Measurements from ENCODE around the gene AP1M1. TPM values are rescaled to one million over a fixed set of nuclear protein-coding genes. Genes with fewer than 3 reads are reported as not detected.
"Not testable (repeated sequence)": the region's sequence is repeated elsewhere in the genome, so short reads cannot be mapped to it uniquely, and the experiment has no call there.

AP1M1 gene
- total RNA-seq, 4 donors from 2014 or later: 52.0 to 83.0 (median 56.3) TPM

DNA sequence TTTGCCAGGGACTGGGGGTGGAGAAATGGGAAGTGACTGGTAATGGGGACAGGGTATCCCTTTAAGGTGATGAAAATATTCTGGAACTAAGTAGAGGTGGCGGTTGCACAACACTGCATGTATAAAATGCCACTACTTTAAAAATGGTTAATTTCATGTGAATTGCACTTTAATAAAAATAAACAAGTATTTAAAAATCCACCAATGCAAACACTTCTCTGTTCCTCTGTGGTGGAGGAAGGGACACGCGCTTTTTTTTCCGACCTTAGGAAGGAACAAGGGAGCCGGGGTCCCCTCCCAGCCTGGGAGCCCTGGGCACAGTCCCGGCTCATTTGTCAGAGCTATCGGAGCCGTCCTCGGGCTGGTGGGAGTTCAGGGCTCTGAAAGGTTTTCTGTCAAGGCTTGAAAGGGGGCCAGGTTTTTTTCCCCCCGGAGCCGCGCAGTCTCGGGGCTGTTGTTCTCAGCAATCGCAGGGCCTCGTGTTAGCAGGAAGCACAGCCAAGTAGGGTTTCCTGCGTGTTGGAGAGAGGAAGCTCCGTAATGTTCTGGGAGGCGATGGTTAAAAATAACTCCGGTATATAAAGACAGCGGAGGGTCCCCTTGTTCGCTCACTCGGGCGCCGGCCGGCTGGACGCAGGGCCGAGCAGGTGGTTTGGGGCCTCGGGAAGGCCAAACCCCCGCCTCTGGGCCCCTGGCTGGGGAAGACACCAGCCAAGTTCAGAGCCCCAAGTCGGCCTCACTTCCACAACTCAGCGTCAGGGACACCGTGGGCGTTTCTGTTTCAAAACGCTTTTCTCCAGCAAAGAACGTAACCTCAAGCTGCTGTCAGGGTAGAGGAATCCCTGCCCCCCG, 85.7 kb downstream of the AP1M1 start:
- no peaks in the 10 kb centered on the region for H3K9me3 ChIP-seq
- no peaks in the 10 kb centered on the region for H3K27me3 ChIP-seq
- no peaks in the 10 kb centered on the region for H3K36me3 ChIP-seq
- H3K4me1 ChIP-seq: peaks cover 19 to 42% of the 10 kb centered on the region in 2 donors
- peak overlapping the region; percentile 72 to 88 (median 78) for H3K27ac ChIP-seq
- 21 to 47% methylated on average over 12 to 31 of the region's 36 CpGs for WGBS, 2 donors
- intact Hi-C loops (cut with DNase I): no loop called here
- TF ChIP-seq, protein P1, sequence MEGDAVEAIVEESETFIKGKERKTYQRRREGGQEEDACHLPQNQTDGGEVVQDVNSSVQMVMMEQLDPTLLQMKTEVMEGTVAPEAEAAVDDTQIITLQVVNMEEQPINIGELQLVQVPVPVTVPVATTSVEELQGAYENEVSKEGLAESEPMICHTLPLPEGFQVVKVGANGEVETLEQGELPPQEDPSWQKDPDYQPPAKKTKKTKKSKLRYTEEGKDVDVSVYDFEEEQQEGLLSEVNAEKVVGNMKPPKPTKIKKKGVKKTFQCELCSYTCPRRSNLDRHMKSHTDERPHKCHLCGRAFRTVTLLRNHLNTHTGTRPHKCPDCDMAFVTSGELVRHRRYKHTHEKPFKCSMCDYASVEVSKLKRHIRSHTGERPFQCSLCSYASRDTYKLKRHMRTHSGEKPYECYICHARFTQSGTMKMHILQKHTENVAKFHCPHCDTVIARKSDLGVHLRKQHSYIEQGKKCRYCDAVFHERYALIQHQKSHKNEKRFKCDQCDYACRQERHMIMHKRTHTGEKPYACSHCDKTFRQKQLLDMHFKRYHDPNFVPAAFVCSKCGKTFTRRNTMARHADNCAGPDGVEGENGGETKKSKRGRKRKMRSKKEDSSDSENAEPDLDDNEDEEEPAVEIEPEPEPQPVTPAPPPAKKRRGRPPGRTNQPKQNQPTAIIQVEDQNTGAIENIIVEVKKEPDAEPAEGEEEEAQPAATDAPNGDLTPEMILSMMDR (IDR thresholded peaks at IDR 0.05): no peak
- TF ChIP-seq POLR2A (IDR thresholded peaks at IDR 0.05): peak; percentile 19 to 28
- peak; percentile 39 to 43 for DNase-seq
- H3K4me3 ChIP-seq (replicated peaks in 1 of 3): no peak overlapping the region

DNA sequence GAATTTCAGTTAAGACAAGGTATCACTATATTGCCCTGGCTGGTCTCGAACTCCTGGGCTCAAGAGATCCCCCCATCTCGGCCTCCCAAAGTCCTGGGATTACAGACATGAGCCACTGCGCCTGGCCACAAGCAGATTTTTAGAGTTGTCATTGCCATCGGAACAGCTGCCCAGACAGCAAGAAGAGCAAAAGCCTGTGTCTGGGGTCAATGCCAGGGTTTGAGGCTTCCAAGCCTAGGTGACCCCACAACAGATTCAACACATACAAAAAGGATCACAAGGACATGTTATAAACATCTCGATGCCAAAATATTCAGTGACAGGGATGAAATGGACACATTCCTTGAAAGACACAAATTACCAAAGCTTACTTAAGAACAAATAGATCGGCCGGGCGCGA, 86.8 kb downstream of the AP1M1 start:
- no peak for TF ChIP-seq POLR2A (IDR thresholded peaks at IDR 0.05)
- TF ChIP-seq, protein P1 (IDR thresholded peaks at IDR 0.05): no peak
- 90 to 98% methylated on average over 9 of the region's 9 CpGs for WGBS, 2 donors
- H3K4me3 ChIP-seq (replicated peaks in 1 of 3): no peak overlapping the region
- peaks cover 17 to 33% of the 10 kb centered on the region in 2 donors for H3K4me1 ChIP-seq
- no peaks in the 10 kb centered on the region for H3K9me3 ChIP-seq
- no peaks in the 10 kb centered on the region for H3K36me3 ChIP-seq
- peak overlapping the region; percentile 72 to 88 (median 78) for H3K27ac ChIP-seq
- H3K27me3 ChIP-seq: no peaks in the 10 kb centered on the region
- intact Hi-C loops (cut with DNase I): no loop called here
- DNase-seq: no peak

DNA sequence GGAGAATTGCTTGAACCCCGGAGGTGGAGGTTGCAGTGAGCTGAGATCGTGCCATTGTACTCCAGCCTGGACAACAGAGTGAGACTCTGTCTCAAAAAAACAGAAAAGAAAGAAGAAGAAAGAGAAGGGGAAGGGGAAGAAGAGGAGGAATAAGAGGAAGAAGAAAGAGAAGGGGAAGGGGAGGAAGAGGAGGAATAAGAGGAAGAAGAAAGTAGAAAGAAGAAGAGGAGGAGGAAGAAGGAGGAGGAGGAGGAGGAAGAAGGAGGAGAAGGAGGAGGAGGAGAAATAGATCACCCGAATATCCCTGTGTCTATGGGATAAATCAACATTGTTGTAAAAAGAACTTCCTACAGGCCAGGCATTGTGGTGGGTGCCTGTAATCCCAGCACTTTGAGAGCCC, 87.4 kb downstream of the AP1M1 start:
- H3K4me3 ChIP-seq (replicated peaks in 1 of 3); H3K27me3 ChIP-seq; DNase-seq; H3K9me3 ChIP-seq; intact Hi-C loops (cut with DNase I); H3K36me3 ChIP-seq: not testable (repeated sequence)
- Histone ChIP-seq H3K4me1 (peaks cover 15 to 29% of the 10 kb centered on the region in 2 donors), H3K27ac (peak overlapping the region; percentile 52 to 88 (median 68))
- WGBS, 2 donors: 75 to 80% methylated on average over 3 of the region's 3 CpGs

DNA sequence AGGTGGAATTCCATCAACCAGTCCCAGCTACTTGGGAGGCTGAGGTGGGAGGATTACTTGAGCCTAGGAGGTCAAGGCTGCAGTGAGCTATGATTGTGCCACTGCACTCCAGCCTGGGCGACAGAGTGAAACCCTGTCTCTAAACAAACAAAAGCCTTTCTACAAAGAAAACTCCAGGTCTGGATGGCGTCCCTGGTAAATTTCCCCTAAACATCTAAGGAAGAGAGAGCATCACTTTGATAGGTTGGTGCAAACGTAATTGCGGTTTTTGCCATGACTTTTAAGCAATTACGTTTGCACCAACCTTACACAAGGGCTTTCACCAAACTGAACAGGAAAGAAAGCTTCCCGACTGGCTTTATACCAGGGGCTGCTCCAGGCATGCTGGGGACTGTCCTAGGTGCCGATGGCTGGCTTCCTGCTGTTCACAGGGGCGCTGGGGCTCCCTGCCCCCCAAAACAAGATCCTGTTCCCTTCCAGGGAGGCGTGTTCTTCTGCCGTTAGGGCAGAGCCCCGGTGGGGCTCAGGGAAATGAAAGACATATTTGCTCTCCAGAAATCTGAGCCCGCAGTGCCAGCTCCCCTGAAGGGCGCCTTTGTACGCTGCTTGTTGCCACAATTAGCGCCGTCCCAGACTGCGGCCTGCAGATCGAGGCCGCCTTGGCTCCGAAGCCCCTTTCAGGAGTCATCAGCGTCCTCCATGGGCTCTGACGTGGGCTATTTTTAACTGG, 88.2 kb downstream of the AP1M1 start:
- WGBS, 2 donors: 13 to 14% methylated on average over 11 to 20 of the region's 22 CpGs
- no peak for DNase-seq
- peaks cover 15 to 29% of the 10 kb centered on the region in 2 donors for H3K4me1 ChIP-seq
- no peaks in the 10 kb centered on the region for H3K36me3 ChIP-seq
- peak overlapping the region; percentile 52 to 88 (median 68) for H3K27ac ChIP-seq
- intact Hi-C loops (cut with DNase I): no loop called here
- TF ChIP-seq, protein P1 (IDR thresholded peaks at IDR 0.05): no peak
- TF ChIP-seq POLR2A (IDR thresholded peaks at IDR 0.05): peak in 1 of 2 donors; percentile 16
- H3K4me3 ChIP-seq (replicated peaks in 1 of 3): no peak overlapping the region
- H3K9me3 ChIP-seq: no peaks in the 10 kb centered on the region
- no peaks in the 10 kb centered on the region for H3K27me3 ChIP-seq

DNA sequence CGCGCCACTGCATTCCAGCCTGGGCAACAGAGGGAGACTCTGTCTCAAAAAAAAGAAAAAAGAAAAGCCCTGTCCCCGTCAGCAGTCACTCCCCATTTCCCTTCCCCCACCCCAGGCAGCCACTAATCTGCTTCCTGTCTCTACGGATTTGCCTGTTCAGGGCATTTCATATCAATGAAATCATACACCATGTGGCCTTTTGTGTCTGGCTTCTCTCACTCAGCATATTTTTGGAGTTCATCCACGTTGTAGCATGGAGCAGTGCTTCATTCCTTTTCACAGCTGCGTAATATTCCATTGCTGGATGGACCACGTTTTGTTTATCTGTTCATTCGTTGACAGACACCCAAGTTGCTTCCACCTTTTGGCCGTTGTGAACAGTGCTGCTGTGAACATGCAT, 90.8 kb downstream of the AP1M1 start:
- Histone ChIP-seq H3K27ac (no peak overlapping the region), H3K4me1 (peaks cover 19 to 25% of the 10 kb centered on the region in 2 donors), H3K36me3 (no peaks in the 10 kb centered on the region), H3K9me3 (no peaks in the 10 kb centered on the region), H3K27me3 (no peaks in the 10 kb centered on the region), H3K4me3 (replicated peaks in 1 of 3) (no peak overlapping the region)
- DNase-seq: no peak
- no peak for TF ChIP-seq POLR2A (IDR thresholded peaks at IDR 0.05)
- TF ChIP-seq, protein P1 (IDR thresholded peaks at IDR 0.05): no peak
- 61 to 81% methylated on average over 9 of the region's 9 CpGs for WGBS, 2 donors
- intact Hi-C loops (cut with DNase I): no loop called here

Measured in thyroid gland (tissue), 4 donors.